DMS 273 (cell line): ENCODE data around the gene NCS1.
A peak's percentile ranks its signal among the peaks of the same experiment; 100 is the strongest.

Experiments
- DNase-seq: peaks from one replicate; lab custom pipeline; 2025; ENCODE audit not compliant: unreplicated experiment; lab: John Stamatoyannopoulos, UW

NCS1 gene

DNA sequence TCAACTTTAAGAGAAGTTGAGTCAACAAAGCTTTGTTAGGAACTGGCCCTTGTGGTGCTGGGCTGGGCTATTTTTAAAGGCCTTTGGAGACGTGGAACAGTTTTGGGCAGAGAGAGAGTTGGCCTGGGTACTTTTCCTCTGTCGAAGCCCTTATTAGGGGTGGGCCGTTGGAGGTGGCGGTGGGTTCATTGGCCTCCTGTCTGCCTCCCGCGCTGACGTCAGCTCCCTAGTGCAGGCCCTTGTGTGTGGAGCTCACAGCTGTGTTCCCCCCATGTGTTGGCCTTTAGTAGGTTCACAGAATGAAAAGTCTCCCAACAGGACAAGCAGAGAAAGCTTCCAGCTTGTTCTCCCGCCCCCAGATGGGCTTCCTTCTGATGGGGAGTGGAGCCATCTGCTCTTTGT is 2.7 kb downstream of the NCS1 start:
- peak; percentile 57 for DNase-seq

DNA sequence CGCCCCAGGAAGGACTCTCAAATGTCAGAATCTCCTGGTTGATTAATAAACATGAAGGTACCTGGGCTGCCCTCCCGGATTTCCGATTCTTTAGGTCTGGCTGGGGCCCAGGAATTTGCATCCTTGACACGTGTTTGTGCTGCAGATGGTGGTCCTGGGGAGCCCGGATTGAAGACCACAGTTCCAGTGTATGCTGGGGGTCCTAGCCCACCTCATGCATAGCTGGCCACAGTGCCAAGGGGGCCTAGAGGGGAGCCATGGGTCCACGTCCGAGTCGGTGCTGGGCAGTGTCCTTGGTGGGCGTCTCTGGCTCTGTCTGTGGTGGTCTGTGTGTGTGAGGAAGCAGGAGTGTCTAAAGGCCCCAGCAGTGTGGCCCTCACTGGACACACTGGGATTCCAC is 3.2 kb downstream of the NCS1 start:
- DNase-seq = no peak

DNA sequence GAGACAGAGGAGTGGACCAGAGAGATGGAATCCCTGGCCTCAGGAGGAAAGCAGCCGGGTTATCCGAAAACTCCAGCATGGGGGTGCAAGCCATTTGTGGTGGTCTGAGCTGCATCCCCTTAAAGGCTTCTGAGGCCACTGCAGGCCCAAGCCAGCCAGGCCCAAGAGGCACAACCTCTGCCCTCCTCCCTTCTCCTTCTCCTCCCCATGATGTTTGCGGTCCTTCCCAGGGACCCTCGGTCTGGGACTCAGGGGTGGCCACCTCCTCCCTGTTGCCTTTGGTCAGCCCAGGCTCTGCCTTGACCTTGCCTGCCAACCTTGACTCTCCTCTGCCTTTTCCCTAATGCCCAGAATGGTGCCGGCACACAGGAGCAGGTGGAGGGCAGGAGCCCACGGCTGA is 4.6 kb downstream of the NCS1 start:
- DNase-seq = no peak

DNA sequence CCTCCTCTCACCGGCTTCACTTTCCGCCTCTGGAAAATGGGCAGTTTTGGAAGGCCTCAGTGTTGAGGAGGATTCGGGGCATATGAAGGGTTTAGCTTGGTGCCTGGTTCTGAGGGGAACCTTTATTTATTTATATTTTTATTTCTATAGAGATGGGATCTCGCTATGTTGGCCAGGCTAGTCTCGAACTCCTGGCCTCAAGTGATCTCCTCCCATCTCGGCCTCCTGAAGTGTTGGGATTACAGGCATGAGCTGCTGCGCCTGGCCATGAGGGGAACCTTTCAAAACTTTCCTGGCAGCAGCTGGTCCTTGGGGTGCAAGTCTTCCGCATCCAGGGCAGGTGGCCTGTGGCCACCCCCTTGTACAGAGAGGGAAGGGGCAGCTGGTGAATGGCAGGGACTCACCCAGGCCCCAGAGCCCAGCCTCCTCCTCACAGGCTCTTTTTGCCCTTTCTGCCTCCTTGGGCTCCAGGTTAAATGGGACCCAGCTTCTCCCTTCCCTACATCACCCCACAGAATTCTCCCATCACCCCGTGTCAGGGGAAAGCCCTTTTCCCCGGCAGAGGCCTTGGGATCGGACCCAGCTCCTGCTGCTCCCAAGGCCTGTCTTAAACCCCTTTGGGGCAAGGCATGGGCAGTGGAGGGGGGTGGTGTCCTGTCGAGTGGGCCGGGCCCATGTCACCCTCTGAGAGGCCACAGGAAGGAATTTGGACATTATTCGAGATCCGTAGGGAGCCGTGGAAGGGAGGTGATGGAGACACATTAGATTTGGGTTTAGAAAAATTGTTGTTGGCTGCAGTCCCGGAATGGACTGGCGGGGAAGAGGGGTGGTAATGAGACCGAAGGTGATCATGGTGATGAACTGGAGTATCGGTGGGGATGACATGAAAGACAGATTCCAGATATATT is 5.9 kb downstream of the NCS1 start:
- DNase-seq = peak; percentile 29

DNA sequence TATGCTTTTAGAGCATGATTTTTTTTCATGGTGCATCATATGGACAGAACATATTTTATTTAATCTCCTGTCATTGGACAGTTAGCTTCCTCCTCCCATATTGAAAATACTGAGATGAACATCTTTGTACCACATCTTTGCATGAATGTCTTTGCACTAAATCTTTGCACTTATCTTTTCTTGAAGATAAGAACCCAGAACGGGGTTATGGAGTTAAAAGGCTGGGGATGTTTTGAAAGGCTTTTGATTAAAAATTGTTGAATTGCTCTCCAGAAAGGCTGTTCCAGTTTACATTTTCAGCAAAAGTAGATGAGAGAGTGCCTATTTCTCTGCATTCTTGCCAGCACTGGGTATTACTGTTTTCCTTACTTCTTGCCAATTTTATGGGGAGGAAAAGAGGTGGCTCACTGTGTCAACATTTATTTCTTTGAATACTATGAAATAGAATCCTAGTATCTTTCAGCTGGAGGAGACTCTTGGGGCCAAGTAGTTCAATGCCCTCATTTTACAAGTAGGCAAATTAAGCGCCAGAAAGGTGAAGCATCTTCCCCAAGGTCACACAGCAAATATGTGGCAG is 7.2 kb downstream of the NCS1 start:
- DNase-seq = no peak

- DNase-seq = no peak
These were observed 8.3 kb downstream of the NCS1 start for GRCh38 chr9:130180516-130180915.

GRCh38 chr9:130181678-130182380 is 9.6 kb downstream of the NCS1 start:
- DNase-seq = no peak

DNA sequence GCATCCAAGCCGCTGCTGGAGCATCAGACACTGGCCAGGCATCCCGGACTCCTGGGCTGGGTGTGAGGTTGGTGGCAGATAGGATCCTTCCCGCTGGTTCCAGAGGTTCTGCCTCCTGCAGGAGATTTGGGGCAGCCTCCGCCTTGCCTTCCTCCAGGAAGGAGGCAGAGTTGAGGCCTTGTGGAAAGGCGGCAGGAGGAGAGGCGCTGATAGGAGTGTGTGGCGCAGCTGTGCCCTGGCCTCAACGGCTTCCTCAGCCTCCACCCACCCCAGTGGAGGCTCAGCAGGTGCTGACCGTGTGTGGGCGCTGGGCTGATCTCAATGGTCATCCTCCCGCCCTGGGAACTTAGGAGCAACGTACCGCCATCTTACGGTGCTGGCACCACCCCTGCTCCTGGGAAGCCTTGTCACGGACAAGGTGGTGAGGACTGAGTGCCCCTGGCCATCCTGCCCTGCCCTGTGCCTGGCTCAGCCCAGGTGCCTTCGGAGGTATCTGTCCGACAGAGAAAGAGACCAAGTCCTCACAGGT is 10.2 kb downstream of the NCS1 start:
- peak; percentile 51 for DNase-seq

DNA sequence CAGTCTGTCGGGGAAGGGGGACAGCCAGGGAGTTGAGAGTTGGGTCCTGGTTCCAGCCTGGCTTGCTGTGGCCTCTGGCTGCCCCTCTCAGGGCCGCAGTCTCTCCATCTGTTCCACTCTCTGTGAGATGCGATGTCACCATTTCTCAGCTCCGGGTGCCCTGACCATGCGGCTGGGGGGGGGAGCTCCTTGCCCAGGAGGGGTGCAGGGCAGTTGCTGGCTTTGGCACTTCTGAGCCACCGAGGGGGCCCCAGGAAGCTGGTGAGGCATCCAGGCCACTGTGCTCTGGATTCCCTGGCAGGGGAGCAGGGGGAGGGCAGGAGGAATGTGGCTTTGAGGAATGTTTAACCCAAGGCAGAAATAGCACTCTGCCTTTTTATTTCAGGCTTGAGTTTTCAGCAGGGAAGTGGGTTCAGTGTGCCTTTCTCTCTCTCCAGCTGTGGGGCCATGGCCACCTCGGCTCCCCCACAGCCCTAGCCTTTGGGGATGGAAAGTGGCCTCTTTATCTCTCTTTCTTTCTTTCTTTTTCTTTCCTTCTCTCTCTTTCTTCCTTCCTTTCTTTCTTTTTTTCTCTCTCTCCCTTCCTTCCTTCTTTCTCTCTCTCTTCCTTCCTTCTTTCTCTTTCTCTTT is 11.0 kb downstream of the NCS1 start:
- peak; percentile 70 for DNase-seq

DNA sequence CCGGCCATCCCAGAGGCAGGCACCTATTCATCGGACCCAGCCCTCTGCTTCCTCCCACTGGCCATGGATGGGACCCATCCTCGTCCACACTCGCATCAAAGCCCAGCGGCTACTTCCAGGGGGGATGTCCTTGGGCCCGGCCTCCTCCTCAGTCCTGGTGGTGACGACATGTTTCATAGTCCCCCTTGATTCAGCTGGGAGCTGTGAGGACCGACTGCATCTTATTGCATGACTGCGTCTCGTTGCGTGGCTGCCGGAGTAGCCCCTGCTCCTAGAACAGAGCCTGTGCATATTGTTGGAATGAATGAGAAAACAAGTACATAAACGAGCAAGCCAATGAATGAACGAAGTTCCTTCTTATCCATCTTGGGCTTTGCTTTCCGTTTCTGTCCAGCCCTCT is 12.8 kb downstream of the NCS1 start:
- DNase-seq = no peak

GRCh38 chr9:130185490-130186031 is 13.4 kb downstream of the NCS1 start:
- peak; percentile 84 for DNase-seq

DNA sequence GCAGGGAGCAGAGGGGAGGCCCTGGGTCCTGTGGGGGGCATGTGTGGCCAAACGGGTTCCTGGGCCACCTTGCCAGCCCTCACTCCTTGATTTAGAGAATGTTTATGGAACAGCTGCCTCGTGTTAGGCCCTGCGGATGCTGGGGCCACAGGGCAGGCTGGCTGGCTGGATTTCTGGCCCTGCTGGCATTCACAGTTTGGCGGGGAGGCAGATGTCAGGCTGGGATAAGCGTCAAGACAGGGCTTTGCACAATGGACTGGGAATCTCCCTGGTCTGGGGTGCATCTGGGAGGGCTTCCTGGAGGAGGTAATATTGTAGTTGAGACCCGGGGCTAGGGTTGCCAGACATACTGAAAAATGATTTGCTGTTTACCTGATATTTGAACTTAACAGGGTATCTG is 13.8 kb downstream of the NCS1 start:
- DNase-seq = peak; percentile 84

DNA sequence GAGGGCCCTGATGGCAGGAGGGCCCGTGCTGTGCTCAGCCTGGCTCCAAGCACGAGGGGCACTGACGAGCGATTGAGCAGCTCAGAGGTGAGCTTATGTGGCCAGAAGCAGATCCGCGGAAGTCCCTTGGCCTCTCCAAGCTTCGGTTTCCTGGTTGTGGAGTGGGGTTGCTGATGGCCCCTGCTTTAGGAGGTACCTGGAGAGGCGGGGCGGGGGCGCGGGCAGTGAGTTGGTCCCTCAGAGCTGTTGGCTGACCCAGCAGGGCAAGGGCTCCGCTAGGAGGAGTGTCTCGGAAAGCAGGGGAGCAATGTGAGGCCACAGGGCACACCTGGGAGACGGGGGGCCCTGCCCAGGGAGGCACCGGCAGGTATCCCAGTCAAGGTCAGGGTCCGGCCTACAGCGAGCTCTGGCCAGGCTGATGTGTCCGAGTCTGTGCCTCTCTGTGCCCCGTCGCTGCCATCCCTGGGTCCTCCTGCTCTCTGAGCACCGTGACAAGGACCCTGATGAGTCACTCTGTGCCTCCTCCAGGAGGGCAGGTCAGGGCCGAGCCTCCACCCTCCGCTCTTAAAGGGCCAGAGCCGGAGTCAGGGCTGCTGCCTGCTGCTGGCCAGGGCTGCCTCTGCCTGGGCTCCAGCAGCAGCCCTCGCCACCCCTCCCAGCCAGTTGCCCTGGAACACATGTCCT is 14.8 kb downstream of the NCS1 start:
- peak; percentile 29 for DNase-seq

- no peak for DNase-seq
These were observed 15.3 kb downstream of the NCS1 start for GRCh38 chr9:130187523-130187846.

DNA sequence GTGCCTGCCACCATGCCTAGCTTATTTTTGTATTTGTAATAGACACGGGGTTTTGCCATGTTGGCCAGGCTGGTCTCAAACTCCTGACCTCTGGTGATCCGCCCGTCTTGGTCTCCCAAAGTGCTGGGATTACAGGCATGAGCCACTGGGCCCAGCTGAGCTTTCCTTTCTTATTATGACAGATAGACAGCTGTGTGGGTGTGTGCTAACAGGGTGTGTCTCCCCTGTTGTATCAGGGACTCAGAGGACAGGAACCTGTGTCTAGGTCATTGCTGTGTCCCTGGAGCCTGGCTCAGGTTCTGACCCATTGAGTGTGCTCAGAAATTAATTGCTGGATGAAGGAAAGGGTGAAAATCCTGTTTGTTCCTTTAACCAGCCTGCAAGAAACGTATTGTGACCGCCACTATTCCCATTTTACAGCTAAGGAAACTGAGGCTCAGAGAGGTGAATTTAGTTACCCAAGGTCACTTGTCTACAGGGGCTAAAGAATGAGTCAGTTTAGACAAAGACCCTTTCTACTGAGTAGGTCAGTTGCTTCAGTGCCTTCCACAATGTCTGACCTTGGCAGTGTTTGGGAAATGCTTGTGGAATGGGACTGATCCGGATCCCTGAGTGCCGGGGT is 16.8 kb downstream of the NCS1 start:
- no peak for DNase-seq

- DNase-seq = no peak
These were observed 17.6 kb downstream of the NCS1 start for GRCh38 chr9:130189840-130190239.

DNA sequence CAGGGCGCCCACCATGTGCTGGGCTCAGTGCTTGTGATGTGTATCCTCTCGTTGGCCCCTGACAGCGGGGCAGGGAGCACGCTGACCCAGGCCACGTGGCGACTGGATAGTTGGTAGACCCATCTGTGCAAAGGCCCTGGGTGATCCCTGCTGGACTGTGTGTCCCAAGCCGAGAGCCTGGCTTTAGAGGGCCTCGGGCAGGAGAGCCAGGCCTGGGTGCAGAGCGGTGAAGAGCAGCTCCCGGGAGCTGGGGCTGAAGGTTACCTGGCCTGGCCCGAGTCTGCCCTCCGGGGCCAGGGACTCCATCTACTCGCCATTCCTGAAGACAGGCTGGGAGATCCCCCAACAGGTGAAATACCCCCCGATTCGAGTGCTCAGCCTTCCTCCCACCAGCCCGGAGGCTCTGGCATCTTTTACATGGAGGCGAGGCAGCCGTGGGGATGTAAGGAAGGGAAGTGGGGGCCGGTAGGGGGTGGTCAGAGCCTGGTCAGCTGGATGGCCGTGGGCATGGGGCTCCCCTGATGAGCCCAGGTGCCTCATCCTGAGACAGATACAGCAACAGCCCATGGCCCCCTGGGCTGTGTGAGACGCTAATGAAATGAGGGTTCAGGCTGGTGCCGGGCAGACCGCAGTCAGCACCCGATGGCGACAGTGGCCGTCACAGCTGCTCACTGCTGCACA is 19.0 kb downstream of the NCS1 start:
- DNase-seq = no peak

GRCh38 chr9:130191749-130192120 is 19.5 kb downstream of the NCS1 start:
- DNase-seq = no peak

- no peak for DNase-seq
These were observed 20.3 kb downstream of the NCS1 start for GRCh38 chr9:130192382-130192999.
